GM12864 (cell line): ENCODE data around the gene ITPKC.

Experiments
- DNase-seq: peaks from one replicate; pipeline ENCODE4 v3.0.0-alpha.2; 2011; ENCODE audit warnings: low read depth
- H3K4me3 ChIP-seq: 2 replicates; pipeline ENCODE4 v1.5.1; 2011; ENCODE audit warnings: mild to moderate bottlenecking, low read depth, low read length, control low read depth
- CTCF ChIP-seq: IDR thresholded peaks from 2 replicates; pipeline ENCODE4 v1.5.1; 2011; ENCODE audit warnings: low read depth, mild to moderate bottlenecking, moderate library complexity, low read length, control low read depth, inconsistent platforms; ENCODE audit errors: missing control alignments

ITPKC gene

GRCh38 chr19:40689339-40690049 is 27.4 kb upstream of the ITPKC start:
- H3K4me3 ChIP-seq, result peak overlapping the region; percentile 48
- no peak for DNase-seq
- no peak for TF ChIP-seq CTCF

GRCh38 chr19:40690050-40690692 is 26.7 kb upstream of the ITPKC start, which contains the start of gene NUMBL:
Gene NUMBL, minus strand, starts transcription at chr19:40690651. Its CDS starts 168 bp downstream, at chr19:40690483.
- no peak for TF ChIP-seq CTCF

DNA sequence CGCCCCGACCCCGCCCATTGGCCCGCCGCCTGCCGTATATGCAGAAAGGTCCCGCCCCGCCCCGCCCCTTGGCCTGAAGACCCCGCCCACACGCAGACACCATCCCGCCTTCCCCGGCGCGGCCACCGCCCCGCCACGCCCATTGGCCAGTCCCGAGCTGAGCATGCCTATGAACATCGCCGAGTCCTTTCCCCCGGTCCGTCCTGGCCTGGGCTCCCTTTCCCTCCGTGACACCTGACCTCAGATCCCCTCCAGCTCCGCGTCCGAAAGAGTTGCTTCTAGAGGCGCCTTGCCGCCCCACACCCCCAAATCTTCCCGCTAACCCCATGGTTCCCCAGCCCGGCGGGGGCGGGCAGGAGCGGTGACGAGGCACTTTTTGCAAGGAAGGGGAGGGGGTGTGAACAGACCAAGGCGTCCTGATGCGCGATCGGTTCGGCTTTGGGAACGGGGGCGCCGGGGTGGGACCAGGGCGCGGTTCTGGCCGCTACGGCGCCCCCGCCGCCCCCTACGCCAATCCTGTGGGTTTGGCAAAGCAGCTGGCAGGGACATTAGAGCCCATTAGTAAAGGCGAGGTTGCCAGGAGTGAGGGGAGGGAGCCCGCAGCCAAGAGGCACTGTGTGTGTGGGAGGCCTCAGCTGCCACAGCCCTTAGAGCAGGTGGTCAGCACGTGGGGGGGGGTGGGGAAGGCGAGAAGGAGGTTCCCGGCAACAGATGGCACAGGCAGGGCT is 26.1 kb upstream of the ITPKC start:
- H3K4me3 ChIP-seq, result peak overlapping the region; percentile 56
- no peak for TF ChIP-seq CTCF
- DNase-seq, result peak; percentile 38

More at GRCh38 chr19:40690050-40690692, 26.7 kb upstream of the ITPKC start, which contains the start of gene NUMBL:
- H3K4me3 ChIP-seq, result peak within 1 kb of the TSS; percentile 56
- no peak for DNase-seq

- DNase-seq, result no peak
- H3K4me3 ChIP-seq, result peak overlapping the region; percentile 56; the same call in 1 of the 2 replicates
- no peak for TF ChIP-seq CTCF
These were observed 25.3 kb upstream of the ITPKC start for GRCh38 chr19:40691421-40692211.

DNA sequence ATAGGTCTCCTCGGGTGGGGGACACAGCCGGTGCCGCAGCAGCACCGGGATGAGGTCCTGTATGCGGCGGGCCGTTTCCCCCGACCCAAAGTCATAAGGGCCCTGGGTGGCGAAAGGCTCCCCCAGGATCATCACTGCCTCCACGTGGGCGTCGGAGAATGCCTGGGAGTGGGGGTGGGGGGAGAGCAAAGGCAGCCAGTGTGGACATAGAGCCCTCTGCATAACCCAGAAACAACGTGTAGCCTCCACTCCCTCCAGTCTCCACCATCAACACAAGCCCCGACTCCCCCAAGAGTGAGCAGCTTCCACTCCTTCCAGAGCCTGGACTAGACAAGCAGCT is 24.7 kb upstream of the ITPKC start:
- H3K4me3 ChIP-seq, result no peak overlapping the region
- TF ChIP-seq CTCF, result no peak
- DNase-seq, result no peak

- DNase-seq, result no peak
- TF ChIP-seq CTCF, result no peak
- no peak overlapping the region for H3K4me3 ChIP-seq
These were observed 23.6 kb upstream of the ITPKC start for GRCh38 chr19:40693150-40693788.
